ENCODE results near the gene KCNQ1OT1. TPM values are rescaled to one million over a fixed set of nuclear protein-coding genes. Genes with fewer than 3 reads are reported as not detected.

KCNQ1OT1 gene
- total and polyA plus RNA-seq, 9 of the 15 experiments (the other 6 are each of a cell fraction or from before 2014, with no cell fraction given): 0.04 to 2.3 (median 0.74) TPM

DNA sequence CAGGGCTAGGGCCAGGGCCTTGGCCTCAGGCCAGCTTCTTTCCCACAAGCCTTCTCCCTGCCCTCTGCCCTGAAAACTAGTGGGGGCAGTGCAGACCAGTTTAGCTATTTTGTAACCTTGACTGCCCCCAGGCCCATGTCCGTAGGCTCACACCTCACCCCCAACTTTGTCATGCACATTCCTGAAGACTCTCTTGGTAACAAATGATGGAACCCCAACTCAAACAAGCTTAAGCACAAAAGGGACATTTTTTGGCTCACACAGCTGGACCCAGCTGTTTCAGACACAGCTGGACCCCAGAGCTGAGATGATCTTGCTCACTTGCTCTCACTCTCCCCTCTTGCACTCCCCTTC, 46.6 kb downstream of the KCNQ1OT1 start:
- BruUV-seq (replicated peaks): no TSS peak
- POLR2A ChIA-PET: interaction anchor here (0.7 kb wide), 1 partner anchor 23 kb away, joined by 3 read pairs; no protein-coding TSS in a partner anchor
- CTCF ChIA-PET (ENCODE audit: low intra/inter-chr PET ratio): no interaction called here
- H2AFZ ChIP-seq (ENCODE audit: low read depth, low read length): no peak overlapping the region
- 43% methylated on average over 1 of the region's 1 CpG for WGBS (ENCODE audit: insufficient coverage, low coverage, missing lambda C conversion rate)
- DNase-seq (ENCODE audit: extremely low read depth in 1 of 4, low spot score in 3 of 4) (peak in 2 of 4 experiments; percentile 2 to 4), ATAC-seq (no peak), FAIRE-seq (no peak)
- H4K20me1 ChIP-seq (replicated peaks; ENCODE audit: control insufficient read depth, insufficient read depth, low read length): no peaks in the 10 kb centered on the region
- H3K27ac ChIP-seq (ENCODE audit: extremely low read depth, low read depth, low read length): no peak overlapping the region
- intact Hi-C loops (cut with micrococcal nuclease): no loop called here
- H3K36me3 ChIP-seq (ENCODE audit: control insufficient read depth, insufficient read depth, low read length): no peaks in the 10 kb centered on the region
- H3K9me1 ChIP-seq (ENCODE audit: control insufficient read depth, insufficient read depth, low read length): no peaks in the 10 kb centered on the region
- no peaks in the 10 kb centered on the region for H3K79me2 ChIP-seq (ENCODE audit: control insufficient read depth, insufficient read depth, low read length)
- H3K4me3 ChIP-seq: no peak overlapping the region
- TF ChIP-seq NFIC (IDR thresholded peaks at IDR 0.05): peak; percentile 60
- TF ChIP-seq ETV5 (CRISPR knock-in tag; IDR thresholded peaks at IDR 0.05; ENCODE audit: low read depth): no peak
- 0 out of 2 replicates have a peak, but pooled peaks have one; percentile 43 for TF ChIP-seq ZNF75A (CRISPR knock-in tag; IDR thresholded peaks at IDR 0.05)
- no peak overlapping the region for H3K9ac ChIP-seq (ENCODE audit: insufficient read depth in 1 of 2, low read depth in 2 of 2, low read length in 2 of 2)
- in situ Hi-C loops (cut with MboI): no loop called here
- H3K27me3 ChIP-seq (ENCODE audit: control insufficient read depth in 2 of 2, insufficient read depth in 2 of 2, low read length in 2 of 2): no peaks in the 10 kb centered on the region
- H3K4me2 ChIP-seq (ENCODE audit: insufficient read depth, low read length): no peak overlapping the region
- H3K4me1 ChIP-seq (replicated peaks in 1 of 2; ENCODE audit: control insufficient read depth in 2 of 2, insufficient read depth in 2 of 2, low read length in 2 of 2): no peaks in the 10 kb centered on the region
- H3K9me3 ChIP-seq (replicated peaks; ENCODE audit: control insufficient read depth, insufficient read depth, low read depth, low read length): peaks cover 32% of the 10 kb centered on the region

DNA sequence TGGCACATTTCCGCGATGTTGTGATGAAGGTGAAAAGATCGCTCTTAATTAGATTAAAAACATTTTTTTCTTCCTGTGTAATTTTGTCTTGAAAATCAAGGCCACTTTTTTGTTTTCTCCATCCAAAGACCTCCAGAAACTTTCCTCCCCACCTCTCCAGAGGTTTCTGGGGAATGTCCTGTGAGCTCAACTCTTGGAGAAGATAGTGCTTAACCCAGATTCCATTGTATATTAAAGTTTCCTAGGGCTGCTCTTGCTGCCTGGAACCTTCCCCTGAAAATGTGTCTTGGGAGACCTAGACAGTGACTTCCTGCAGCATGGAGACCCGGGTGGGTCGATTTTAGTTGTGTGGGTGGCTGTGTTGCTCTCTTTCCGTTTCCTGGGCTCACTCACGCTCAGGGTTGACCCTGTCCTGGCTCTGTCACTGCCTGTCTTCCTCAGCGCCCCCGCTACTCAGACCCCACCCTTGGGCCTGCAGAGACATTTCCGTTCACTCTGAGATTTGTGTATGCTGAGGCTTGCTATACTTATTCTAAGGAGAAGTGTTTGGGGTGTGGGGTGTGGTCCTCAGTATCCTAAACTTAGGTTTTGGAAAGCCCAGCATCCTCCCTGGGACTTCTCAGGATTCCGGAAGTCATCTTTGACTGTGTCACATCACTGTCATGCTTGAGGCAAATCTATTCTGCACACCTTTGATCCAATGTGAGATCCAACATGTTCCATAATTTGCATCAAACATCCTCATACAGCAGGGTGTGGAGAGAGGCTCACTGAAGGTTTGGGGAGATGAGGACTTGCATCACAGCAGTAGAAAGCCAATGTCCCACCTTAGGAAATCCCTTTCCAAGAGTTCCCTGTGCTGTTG, 47.2 kb downstream of the KCNQ1OT1 start:
- no peaks in the 10 kb centered on the region for H3K4me1 ChIP-seq (replicated peaks in 1 of 2; ENCODE audit: control insufficient read depth in 2 of 2, insufficient read depth in 2 of 2, low read length in 2 of 2)
- H2AFZ ChIP-seq (ENCODE audit: low read depth, low read length): no peak overlapping the region
- no peak overlapping the region for H3K9ac ChIP-seq (ENCODE audit: insufficient read depth in 1 of 2, low read depth in 2 of 2, low read length in 2 of 2)
- H3K79me2 ChIP-seq (ENCODE audit: control insufficient read depth, insufficient read depth, low read length): no peaks in the 10 kb centered on the region
- POLR2A ChIA-PET: no interaction called here
- H3K4me3 ChIP-seq: no peak overlapping the region
- DNase-seq (ENCODE audit: extremely low read depth in 1 of 4, low spot score in 3 of 4) (no peak), FAIRE-seq (no peak), ATAC-seq (no peak)
- H3K36me3 ChIP-seq (ENCODE audit: control insufficient read depth, insufficient read depth, low read length): no peaks in the 10 kb centered on the region
- H3K9me1 ChIP-seq (ENCODE audit: control insufficient read depth, insufficient read depth, low read length): no peaks in the 10 kb centered on the region
- H3K9me3 ChIP-seq (replicated peaks; ENCODE audit: control insufficient read depth, insufficient read depth, low read depth, low read length): peaks cover 32% of the 10 kb centered on the region
- H4K20me1 ChIP-seq (replicated peaks; ENCODE audit: control insufficient read depth, insufficient read depth, low read length): no peaks in the 10 kb centered on the region
- H3K27me3 ChIP-seq (ENCODE audit: control insufficient read depth in 2 of 2, insufficient read depth in 2 of 2, low read length in 2 of 2): no peaks in the 10 kb centered on the region
- CTCF ChIA-PET (ENCODE audit: low intra/inter-chr PET ratio): no interaction called here
- no peak overlapping the region for H3K27ac ChIP-seq (ENCODE audit: extremely low read depth, low read depth, low read length)
- no peak for TF ChIP-seq NR2C2 (CRISPR knock-in tag; IDR thresholded peaks at IDR 0.05)
- TF ChIP-seq NR2C2 (tag; IDR thresholded peaks at IDR 0.05): no peak
- TF ChIP-seq CREBBP (IDR thresholded peaks at IDR 0.05; ENCODE audit: low read depth, low read length): peak; percentile 94
- 48% methylated on average over 11 of the region's 11 CpGs for WGBS (ENCODE audit: insufficient coverage, low coverage, missing lambda C conversion rate)
- in situ Hi-C loops (cut with MboI): no loop called here
- no TSS peak for BruUV-seq (replicated peaks)
- H3K4me2 ChIP-seq (ENCODE audit: insufficient read depth, low read length): no peak overlapping the region
- intact Hi-C loops (cut with micrococcal nuclease): no loop called here
